Colonic mucosa (tissue), 4 donors: Measurements from ENCODE around the gene BACE2. TPM values are rescaled to one million over a fixed set of nuclear protein-coding genes. Genes with fewer than 3 reads are reported as not detected.
"Not testable (repeated sequence)": the region's sequence is repeated elsewhere in the genome, so short reads cannot be mapped to it uniquely, and the experiment has no call there.

Experiments
- DNase-seq: peaks from one replicate; pipeline ENCODE4 v3.0.0-alpha.2; 2020
- H3K27ac ChIP-seq: fragments of 200-600 bp; one replicate; pipeline ENCODE4 v1.8.0; 2021
- H3K27me3 ChIP-seq: fragments of 200-600 bp; one replicate; pipeline ENCODE4 v1.8.0; 2021
- H3K36me3 ChIP-seq: fragments of 200-600 bp; one replicate; pipeline ENCODE4 v1.8.0; 2021
- H3K4me1 ChIP-seq: fragments of 200-600 bp; one replicate; pipeline ENCODE4 v1.8.0; 2021; ENCODE audit warnings: mild to moderate bottlenecking
- H3K4me3 ChIP-seq: fragments of 200-600 bp; one replicate; pipeline ENCODE4 v1.8.0; 2021
- H3K9ac ChIP-seq, 2 donors: one replicate each; pipeline ENCODE4 v1.7.0; 2013; ENCODE audit warnings: control low read depth in 2 of 2, low read depth in 2 of 2, low read length in 2 of 2
- H3K9me3 ChIP-seq: fragments of 200-600 bp; one replicate; pipeline ENCODE4 v1.8.0; 2021
- intact Hi-C: fragments of 100-400 bp; cut with DNase I; formaldehyde crosslinking; loops from one replicate; pipeline ENCODE4 v1.14.1; 2022
- total RNA-seq, 2 donors: library from RNA; stranded (reverse); fragmentation: NEBNext Ultra II Directional in 1 of 2; extraction: Animal tissue kit (Norgen Biotek cat#: 25700) in 1 of 2; gene quantifications; one replicate each; pipeline ENCODE4 v1.2.1, GENCODE V29; 2021
- TF ChIP-seq, protein P1 (sequence below): fragments of 200-600 bp; IDR thresholded peaks from one replicate; pipeline ENCODE4 v1.8.0; 2022; ENCODE audit warnings: antibody characterized with exemption, mild to moderate bottlenecking
- donor health status: healthy.
- donor health status: DM: no; HTN: no; CAD: no.
- donor health status: DM: no; HTN: no; CAD: no.

The BACE2 gene
- total RNA-seq, 2 donors from 2014 or later: 69.5 to 80.2 TPM

GRCh38 chr21:41254090-41254700, 86.2 kb downstream of the BACE2 start:
- H3K4me1 ChIP-seq: no peaks in the 10 kb centered on the region
- no peak overlapping the region for H3K9ac ChIP-seq
- TF ChIP-seq, protein P1, sequence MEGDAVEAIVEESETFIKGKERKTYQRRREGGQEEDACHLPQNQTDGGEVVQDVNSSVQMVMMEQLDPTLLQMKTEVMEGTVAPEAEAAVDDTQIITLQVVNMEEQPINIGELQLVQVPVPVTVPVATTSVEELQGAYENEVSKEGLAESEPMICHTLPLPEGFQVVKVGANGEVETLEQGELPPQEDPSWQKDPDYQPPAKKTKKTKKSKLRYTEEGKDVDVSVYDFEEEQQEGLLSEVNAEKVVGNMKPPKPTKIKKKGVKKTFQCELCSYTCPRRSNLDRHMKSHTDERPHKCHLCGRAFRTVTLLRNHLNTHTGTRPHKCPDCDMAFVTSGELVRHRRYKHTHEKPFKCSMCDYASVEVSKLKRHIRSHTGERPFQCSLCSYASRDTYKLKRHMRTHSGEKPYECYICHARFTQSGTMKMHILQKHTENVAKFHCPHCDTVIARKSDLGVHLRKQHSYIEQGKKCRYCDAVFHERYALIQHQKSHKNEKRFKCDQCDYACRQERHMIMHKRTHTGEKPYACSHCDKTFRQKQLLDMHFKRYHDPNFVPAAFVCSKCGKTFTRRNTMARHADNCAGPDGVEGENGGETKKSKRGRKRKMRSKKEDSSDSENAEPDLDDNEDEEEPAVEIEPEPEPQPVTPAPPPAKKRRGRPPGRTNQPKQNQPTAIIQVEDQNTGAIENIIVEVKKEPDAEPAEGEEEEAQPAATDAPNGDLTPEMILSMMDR: no peak

DNA sequence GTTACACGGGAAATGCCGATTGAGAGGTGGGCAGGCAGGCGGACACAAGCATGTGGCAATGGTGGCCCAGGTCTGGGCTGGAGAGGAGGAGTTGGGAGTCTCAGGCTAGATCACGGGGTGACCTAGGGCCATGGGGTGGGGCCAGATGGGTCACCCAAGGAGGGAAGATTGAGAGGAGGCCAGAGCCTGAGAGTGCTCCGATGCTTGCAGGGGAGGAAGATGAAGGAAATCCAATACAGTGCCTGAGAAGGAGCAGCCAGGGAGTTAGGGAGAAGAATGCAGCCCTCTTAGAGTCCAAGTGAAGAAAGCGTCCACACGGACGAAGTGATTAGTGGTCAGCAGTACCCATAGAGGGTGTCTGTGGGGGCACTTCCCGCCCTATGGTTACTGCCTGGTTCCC, 87.2 kb downstream of the BACE2 start:
- no peak overlapping the region for H3K9ac ChIP-seq
- no peak for DNase-seq
- H3K27me3 ChIP-seq: no peaks in the 10 kb centered on the region
- intact Hi-C loops: no loop called here
- no peak overlapping the region for H3K4me3 ChIP-seq
- no peaks in the 10 kb centered on the region for H3K4me1 ChIP-seq
- no peaks in the 10 kb centered on the region for H3K9me3 ChIP-seq
- H3K27ac ChIP-seq: no peak overlapping the region
- no peaks in the 10 kb centered on the region for H3K36me3 ChIP-seq
- TF ChIP-seq, protein P1: no peak

More at GRCh38 chr21:41254090-41254700, 86.2 kb downstream of the BACE2 start:
- intact Hi-C loops: no loop called here
- no peaks in the 10 kb centered on the region for H3K27me3 ChIP-seq
- no peaks in the 10 kb centered on the region for H3K36me3 ChIP-seq
- no peak overlapping the region for H3K27ac ChIP-seq
- H3K4me3 ChIP-seq: no peak overlapping the region
- no peak for DNase-seq
- H3K9me3 ChIP-seq: no peaks in the 10 kb centered on the region

DNA sequence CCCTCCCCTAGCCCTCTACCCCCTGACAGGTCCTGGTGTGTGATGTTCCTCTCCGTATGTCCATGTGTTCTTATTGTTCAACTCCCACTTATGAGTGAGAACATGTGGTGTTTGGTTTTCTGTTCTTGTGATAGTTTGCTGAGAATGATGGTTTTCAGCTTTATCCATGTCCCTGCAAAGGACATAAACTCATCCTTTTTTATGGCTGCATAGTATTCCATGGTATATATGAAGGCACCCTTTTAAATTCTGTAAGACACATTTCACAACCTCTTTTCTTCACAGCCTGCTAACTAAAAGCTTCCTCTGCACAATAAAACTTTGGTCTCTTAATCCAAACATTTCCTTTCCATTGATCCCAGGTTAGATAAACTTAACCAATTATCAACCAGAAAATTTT, 88.3 kb downstream of the BACE2 start:
- H3K27me3 ChIP-seq, H3K27ac ChIP-seq, H3K9ac ChIP-seq, H3K36me3 ChIP-seq, H3K4me3 ChIP-seq, intact Hi-C loops, H3K9me3 ChIP-seq, H3K4me1 ChIP-seq, DNase-seq: not testable (repeated sequence)

DNA sequence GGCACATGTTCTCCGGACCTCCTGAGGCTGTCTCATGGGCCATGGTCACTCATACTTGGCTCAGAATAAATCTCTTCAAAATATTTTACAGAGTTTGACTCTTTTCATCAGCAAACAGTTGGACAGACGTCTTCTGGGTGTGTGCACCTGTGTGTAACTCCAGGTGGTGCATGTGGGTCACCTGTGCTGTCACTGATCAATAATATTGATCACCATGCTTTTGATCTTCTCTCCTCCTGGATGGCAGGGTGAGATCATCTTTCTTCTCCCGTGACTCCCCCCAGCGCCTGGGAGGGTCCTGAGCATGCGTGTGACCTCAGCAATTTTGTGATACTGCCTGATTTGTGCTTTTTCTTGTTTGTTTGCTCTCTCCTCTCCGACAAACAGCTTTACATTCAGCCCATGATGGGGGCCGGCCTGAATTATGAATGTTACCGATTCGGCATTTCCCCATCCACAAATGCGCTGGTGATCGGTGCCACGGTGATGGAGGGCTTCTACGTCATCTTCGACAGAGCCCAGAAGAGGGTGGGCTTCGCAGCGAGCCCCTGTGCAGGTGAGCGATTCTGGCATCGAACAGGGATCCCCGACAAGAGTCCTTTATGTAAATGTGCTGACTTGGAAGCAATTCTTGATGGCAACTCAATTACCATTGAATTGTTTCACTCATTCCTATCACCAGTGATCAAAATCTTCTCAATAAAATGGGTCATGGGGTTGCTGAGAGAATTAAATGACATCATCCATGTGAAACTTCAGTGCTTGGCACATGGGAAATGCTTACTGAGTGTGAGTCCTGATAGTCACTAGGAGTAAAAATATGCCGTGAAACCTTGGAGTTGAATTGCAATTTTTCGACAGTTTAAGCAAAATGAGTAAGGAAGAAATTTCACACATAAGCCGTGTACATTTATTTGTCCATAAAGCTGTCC, 89.1 kb downstream of the BACE2 start:
- TF ChIP-seq, protein P1: no peak
- intact Hi-C loops: no loop called here
- Histone ChIP-seq H3K9me3 (no peaks in the 10 kb centered on the region), H3K27me3 (no peaks in the 10 kb centered on the region), H3K4me1 (no peaks in the 10 kb centered on the region), H3K4me3 (no peak overlapping the region), H3K27ac (no peak overlapping the region), H3K36me3 (no peaks in the 10 kb centered on the region), H3K9ac (no peak overlapping the region)
- no peak for DNase-seq

GRCh38 chr21:41258617-41259016, 90.7 kb downstream of the BACE2 start:
- no peak for DNase-seq
- Histone ChIP-seq H3K9me3 (no peaks in the 10 kb centered on the region), H3K27me3 (no peaks in the 10 kb centered on the region), H3K27ac (no peak overlapping the region), H3K4me3 (no peak overlapping the region), H3K9ac (no peak overlapping the region), H3K4me1 (no peaks in the 10 kb centered on the region), H3K36me3 (no peaks in the 10 kb centered on the region)
- TF ChIP-seq, protein P1: no peak
- intact Hi-C loops: no loop called here

DNA sequence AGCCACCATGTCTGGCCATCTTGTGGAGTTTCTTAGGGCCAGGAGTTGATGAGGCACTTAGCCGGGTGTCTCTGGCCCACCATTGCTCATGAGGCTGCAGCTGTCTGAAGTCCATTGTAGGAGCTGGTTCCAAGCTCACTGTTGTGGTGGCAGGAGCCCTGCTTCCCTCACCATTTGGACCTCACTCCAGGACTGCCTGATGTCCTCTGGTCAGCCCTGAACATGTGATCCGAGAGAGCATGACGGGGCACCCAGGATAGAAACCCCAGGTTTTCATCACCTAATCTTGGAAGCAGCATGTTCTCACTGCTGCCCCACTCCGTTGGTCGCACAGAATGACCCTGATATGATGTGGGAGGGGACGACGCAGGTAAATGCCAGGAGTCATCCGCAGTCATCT, 92.5 kb downstream of the BACE2 start:
- intact Hi-C loops: no loop called here
- H3K27ac ChIP-seq: no peak overlapping the region

More for the DNA sequence above, 92.5 kb downstream of the BACE2 start:
- Histone ChIP-seq H3K4me3 (no peak overlapping the region), H3K9me3 (no peaks in the 10 kb centered on the region), H3K27me3 (no peaks in the 10 kb centered on the region), H3K36me3 (no peaks in the 10 kb centered on the region), H3K4me1 (no peaks in the 10 kb centered on the region), H3K9ac (no peak overlapping the region)
- no peak for DNase-seq
- TF ChIP-seq, protein P1: no peak
